A549 (cell line): ENCODE results near the gene SPACDR. TPM values are rescaled to one million over a fixed set of nuclear protein-coding genes. Genes with fewer than 3 reads are reported as not detected.

Experiments used
- ATAC-seq, 2 experiments: fragments of 200-7000 bp in 1 of 2; fragments of >200 bp in 1 of 2; cut with Nextera tagmentation in 1 of 2; cut with Tn5 transposase in 1 of 2; 3 replicates each; pipeline versions ENCODE4 v1.8.0 to v1.9.1; 2018 to 2020; ENCODE audit warnings: mild to moderate bottlenecking in 1 of 2, moderate library complexity in 1 of 2
- CTCF ChIA-PET: fragments of 300-600 bp; sonication (Branson Sonifier 250); formaldehyde crosslinking; extraction: SDS; loops from one replicate; lab custom pipeline; 2021; ENCODE audit warnings: antibody characterized with exemption, inconsistent platforms; lab: Yijun Ruan, JAX
- POLR2A ChIA-PET: fragments of 350-600 bp; formaldehyde crosslinking; extraction: SDS; loops from one replicate; lab custom pipeline; 2021; ENCODE audit warnings: antibody characterized with exemption, inconsistent platforms; lab: Yijun Ruan, JAX
- DNase-seq, 2 experiments: peaks; one replicate each; pipeline versions ENCODE4 v3.0.0 to v3.0.0-alpha.2; 2011 to 2016; ENCODE audit warnings: low read depth in 1 of 2, low spot score in 1 of 2
- FAIRE-seq: peaks from 2 replicates; lab custom pipeline; 2011; peaks lifted over from hg19 to GRCh38; lab: Jason Lieb, UNC
- H3K27ac ChIP-seq, 2 experiments: fragments of >200 bp; sonication (Bioruptor Twin); formaldehyde crosslinking; 3 replicates each; pipeline ENCODE4 v1.5.1; 2016 to 2017
- H3K4me1 ChIP-seq: fragments of >200 bp; sonication (Bioruptor Twin); formaldehyde crosslinking; 3 replicates; pipeline ENCODE4 v1.6.1; 2016
- H3K4me2 ChIP-seq: fragments of >200 bp; sonication (Bioruptor Twin); formaldehyde crosslinking; 3 replicates; pipeline ENCODE4 v1.6.1; 2016
- H3K4me3 ChIP-seq: fragments of >200 bp; sonication (Bioruptor Twin); formaldehyde crosslinking; 3 replicates; pipeline ENCODE4 v1.5.1; 2016
- H3K9me3 ChIP-seq: fragments of >200 bp; sonication (Bioruptor Twin); formaldehyde crosslinking; 3 replicates; pipeline ENCODE4 v1.6.1; 2016
- BHLHE40 ChIP-seq: IDR thresholded peaks from 2 replicates; pipeline ENCODE4 v1.6.1; 2012; ENCODE audit warnings: low read depth, low read length, inconsistent platforms
- CHD2 ChIP-seq: fragments of 150-350 bp; IDR thresholded peaks from 2 replicates; pipeline ENCODE4 v1.6.1; 2014; ENCODE audit warnings: low read length; ENCODE audit not compliant: partially characterized antibody
- JUN ChIP-seq, 2 experiments: fragments of >200 bp; sonication (Bioruptor Twin); formaldehyde crosslinking; IDR thresholded peaks; 2 replicates in 1 of 2; 3 replicates in 1 of 2; pipeline ENCODE4 v1.6.1; 2016 to 2017
- MYC ChIP-seq: IDR thresholded peaks from 2 replicates; pipeline ENCODE4 v1.6.1; 2012; ENCODE audit warnings: mild to moderate bottlenecking, inconsistent platforms, low read length, improper control_type of control experiment, borderline replicate concordance
- NFE2L2 ChIP-seq: fragments of 150-350 bp; conservative IDR thresholded peaks from 2 replicates; pipeline ENCODE4 v1.6.1; 2014; ENCODE audit warnings: low read length
- PHF8 ChIP-seq: fragments of 200-600 bp; sonication (generic); IDR thresholded peaks from 2 replicates; pipeline ENCODE4 v1.6.1; 2016; ENCODE audit warnings: low read depth, mild to moderate bottlenecking, antibody characterized with exemption, moderate library complexity, borderline replicate concordance
- RCOR1 ChIP-seq: fragments of 150-350 bp; IDR thresholded peaks from 2 replicates; pipeline ENCODE4 v1.6.1; 2014; ENCODE audit warnings: antibody characterized with exemption, low read length, low read depth
- RFX5 ChIP-seq: fragments of 450-650 bp; IDR thresholded peaks from 2 replicates; pipeline ENCODE4 v1.7.1; 2014; ENCODE audit warnings: antibody characterized with exemption, mild to moderate bottlenecking, moderate library complexity
- SREBF2 ChIP-seq: fragments of 450-650 bp; IDR thresholded peaks from 2 replicates; pipeline ENCODE4 v1.6.1; 2014; ENCODE audit warnings: mild to moderate bottlenecking, moderate library complexity
- ZFP36 ChIP-seq: fragments of 450-650 bp; IDR thresholded peaks from 2 replicates; pipeline ENCODE4 v1.6.1; 2014; ENCODE audit warnings: borderline replicate concordance; ENCODE audit not compliant: partially characterized antibody
- ZNF302 ChIP-seq: fragments of 250-450 bp; sonication (Bioruptor Pico); IDR thresholded peaks from 2 replicates; pipeline ENCODE4 v1.9.0; 2021; ENCODE audit warnings: inconsistent platforms, mild to moderate bottlenecking, moderate library complexity
- WGBS: methylation state at CpG from one replicate; pipeline ENCODE4 v1.1.6; 2017; ENCODE audit errors: missing lambda C conversion rate; 5-methylcytosine and 5-hydroxymethylcytosine counted together
- polyA plus RNA-seq, 4 experiments: library from polyadenylated mRNA; depleted of rRNA in 3 of 4; stranded (reverse); fragments of >200 nt; fragmentation: RNase III in 1 of 4; extraction: RNeasy Plus Mini Kit Qiagen cat#74134 plus additional on column Dnase treatment in 1 of 4; gene quantifications; 2 replicates in 3 of 4; 3 replicates in 1 of 4; pipeline ENCODE4 v1.2.3, GENCODE V29; 2011 to 2017
- TF ChIP-seq, protein P1 (sequence below): fragments of 200-600 bp; sonication (generic); IDR thresholded peaks from 2 replicates; pipeline ENCODE4 v1.6.1; 2016; ENCODE audit warnings: antibody characterized with exemption, mild to moderate bottlenecking, moderate library complexity
- TF ChIP-seq, protein P2 (sequence below): fragments of 250-450 bp; sonication (Bioruptor Pico); IDR thresholded peaks from 2 replicates; pipeline ENCODE4 v1.5.0; 2021; ENCODE audit warnings: mild to moderate bottlenecking, moderate library complexity, borderline replicate concordance
- TF ChIP-seq, protein P3 (sequence below): IDR thresholded peaks from 2 replicates; pipeline ENCODE4 v1.6.1; 2012; ENCODE audit warnings: low read depth, borderline replicate concordance

SPACDR gene
- polyA plus RNA-seq, 2 of the 4 experiments (the other 2 are of a cell fraction) = 0.17 to 0.34 TPM

- 90% methylated on average over 11 of the region's 16 CpGs for WGBS
- Histone ChIP-seq H3K27ac (peak overlapping the region in 1 of 2 experiments; percentile 20; a peak in 1 of 6 replicates), H3K4me3 (no peak overlapping the region), H3K4me1 (peaks cover 21% of the 10 kb centered on the region), H3K9me3 (no peaks in the 10 kb centered on the region), H3K4me2 (0 out of 3 replicates have a peak overlapping the region, but pooled peaks have one; percentile 2)
- DNase-seq (no peak), ATAC-seq (no peak), FAIRE-seq (no peak)
- ChIA-PET CTCF (interaction anchor here (2.7 to 11.9 kb wide), 4 partner anchors 8 to 89 kb away, joined by 26 to 273 read pairs (median 86); partner anchors contain the start of genes NYAP1 and TSC22D4), POLR2A (interaction anchor here (0.6 kb wide), 1 partner anchor 114 kb away, joined by 3 read pairs; the partner anchor contains the start of genes FBXO24 and LRCH4)
- TF ChIP-seq ZNF302 (CRISPR knock-in tag) = no peak
- TF ChIP-seq, protein P1, sequence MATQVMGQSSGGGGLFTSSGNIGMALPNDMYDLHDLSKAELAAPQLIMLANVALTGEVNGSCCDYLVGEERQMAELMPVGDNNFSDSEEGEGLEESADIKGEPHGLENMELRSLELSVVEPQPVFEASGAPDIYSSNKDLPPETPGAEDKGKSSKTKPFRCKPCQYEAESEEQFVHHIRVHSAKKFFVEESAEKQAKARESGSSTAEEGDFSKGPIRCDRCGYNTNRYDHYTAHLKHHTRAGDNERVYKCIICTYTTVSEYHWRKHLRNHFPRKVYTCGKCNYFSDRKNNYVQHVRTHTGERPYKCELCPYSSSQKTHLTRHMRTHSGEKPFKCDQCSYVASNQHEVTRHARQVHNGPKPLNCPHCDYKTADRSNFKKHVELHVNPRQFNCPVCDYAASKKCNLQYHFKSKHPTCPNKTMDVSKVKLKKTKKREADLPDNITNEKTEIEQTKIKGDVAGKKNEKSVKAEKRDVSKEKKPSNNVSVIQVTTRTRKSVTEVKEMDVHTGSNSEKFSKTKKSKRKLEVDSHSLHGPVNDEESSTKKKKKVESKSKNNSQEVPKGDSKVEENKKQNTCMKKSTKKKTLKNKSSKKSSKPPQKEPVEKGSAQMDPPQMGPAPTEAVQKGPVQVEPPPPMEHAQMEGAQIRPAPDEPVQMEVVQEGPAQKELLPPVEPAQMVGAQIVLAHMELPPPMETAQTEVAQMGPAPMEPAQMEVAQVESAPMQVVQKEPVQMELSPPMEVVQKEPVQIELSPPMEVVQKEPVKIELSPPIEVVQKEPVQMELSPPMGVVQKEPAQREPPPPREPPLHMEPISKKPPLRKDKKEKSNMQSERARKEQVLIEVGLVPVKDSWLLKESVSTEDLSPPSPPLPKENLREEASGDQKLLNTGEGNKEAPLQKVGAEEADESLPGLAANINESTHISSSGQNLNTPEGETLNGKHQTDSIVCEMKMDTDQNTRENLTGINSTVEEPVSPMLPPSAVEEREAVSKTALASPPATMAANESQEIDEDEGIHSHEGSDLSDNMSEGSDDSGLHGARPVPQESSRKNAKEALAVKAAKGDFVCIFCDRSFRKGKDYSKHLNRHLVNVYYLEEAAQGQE = no peak
- no peak for TF ChIP-seq SREBF2
- no peak for TF ChIP-seq BHLHE40
- TF ChIP-seq NFE2L2 = no peak
- TF ChIP-seq JUN (IDR thresholded peaks at IDR 0.05) = no peak
- TF ChIP-seq, protein P2, sequence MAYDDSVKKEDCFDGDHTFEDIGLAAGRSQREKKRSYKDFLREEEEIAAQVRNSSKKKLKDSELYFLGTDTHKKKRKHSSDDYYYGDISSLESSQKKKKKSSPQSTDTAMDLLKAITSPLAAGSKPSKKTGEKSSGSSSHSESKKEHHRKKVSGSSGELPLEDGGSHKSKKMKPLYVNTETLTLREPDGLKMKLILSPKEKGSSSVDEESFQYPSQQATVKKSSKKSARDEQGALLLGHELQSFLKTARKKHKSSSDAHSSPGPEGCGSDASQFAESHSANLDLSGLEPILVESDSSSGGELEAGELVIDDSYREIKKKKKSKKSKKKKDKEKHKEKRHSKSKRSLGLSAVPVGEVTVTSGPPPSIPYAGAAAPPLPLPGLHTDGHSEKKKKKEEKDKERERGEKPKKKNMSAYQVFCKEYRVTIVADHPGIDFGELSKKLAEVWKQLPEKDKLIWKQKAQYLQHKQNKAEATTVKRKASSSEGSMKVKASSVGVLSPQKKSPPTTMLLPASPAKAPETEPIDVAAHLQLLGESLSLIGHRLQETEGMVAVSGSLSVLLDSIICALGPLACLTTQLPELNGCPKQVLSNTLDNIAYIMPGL (CRISPR knock-in tag) = no peak
- no peak for TF ChIP-seq MYC
- no peak for TF ChIP-seq CHD2
- TF ChIP-seq PHF8 = no peak
- TF ChIP-seq, protein P3, sequence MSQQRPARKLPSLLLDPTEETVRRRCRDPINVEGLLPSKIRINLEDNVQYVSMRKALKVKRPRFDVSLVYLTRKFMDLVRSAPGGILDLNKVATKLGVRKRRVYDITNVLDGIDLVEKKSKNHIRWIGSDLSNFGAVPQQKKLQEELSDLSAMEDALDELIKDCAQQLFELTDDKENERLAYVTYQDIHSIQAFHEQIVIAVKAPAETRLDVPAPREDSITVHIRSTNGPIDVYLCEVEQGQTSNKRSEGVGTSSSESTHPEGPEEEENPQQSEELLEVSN = no peak
- no peak for TF ChIP-seq ZFP36
Measured at GRCh38 chr7:100472121-100472851, 8.2 kb upstream of the SPACDR start.

DNA sequence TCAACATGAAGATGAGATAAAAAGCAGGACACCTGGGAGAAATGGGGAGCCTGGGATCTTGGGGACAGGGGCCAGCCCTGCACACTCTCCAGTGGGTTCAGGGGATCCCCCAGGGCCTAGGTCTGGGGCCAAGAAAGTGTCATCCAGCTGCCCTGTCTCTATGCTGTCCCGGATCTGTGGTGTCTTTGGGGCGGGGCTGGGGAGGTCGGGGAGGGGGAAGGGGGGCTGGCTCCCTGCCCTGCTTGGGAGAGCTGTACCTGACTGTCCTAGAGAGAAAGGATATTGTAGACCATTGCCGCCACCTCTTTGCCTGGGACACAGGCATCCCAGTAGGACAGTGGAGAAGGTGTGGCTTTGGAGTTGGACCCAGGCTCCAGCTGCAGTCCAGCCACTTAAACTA is 7.0 kb upstream of the SPACDR start:
- no peak for FAIRE-seq
- whole genome bisulfite sequencing = 100% methylated on average over 1 of the region's 4 CpGs
- CTCF ChIA-PET = interaction anchor here (0.9 to 11.9 kb wide), 8 partner anchors 9 to 147 kb away, joined by 3 to 273 read pairs (median 13); partner anchors contain the start of genes NYAP1 and TSC22D4

More for the DNA sequence above, 7.0 kb upstream of the SPACDR start:
- H3K27ac ChIP-seq = no peak overlapping the region
- ATAC-seq = no peak
- POLR2A ChIA-PET = interaction anchor here (1.1 kb wide), 1 partner anchor 115 kb away, joined by 3 read pairs; the partner anchor contains the start of gene FBXO24
- DNase-seq = no peak
- no peak overlapping the region for H3K4me3 ChIP-seq
- H3K4me1 ChIP-seq = peaks cover 12% of the 10 kb centered on the region
- TF ChIP-seq RFX5 (no peak), RCOR1 (no peak)
- no peaks in the 10 kb centered on the region for H3K9me3 ChIP-seq
- H3K4me2 ChIP-seq = no peak overlapping the region
